GM13977 (cell line): ENCODE results near the gene SOX4.

Source experiments
- DNase-seq: peaks from one replicate; pipeline ENCODE4 v3.0.0; 2012; ENCODE audit warnings: low spot score
- in situ Hi-C: fragments of 300-500 bp; cut with MboI; formaldehyde crosslinking; loops from one replicate; pipeline ENCODE4 v1.12.0; 2022; ENCODE audit warnings: low sequenced_read_pairs, low pct_unique_long_range_greater_than_20kb, mixed read lengths, inconsistent platforms; ENCODE audit not compliant: unreplicated experiment
- TF ChIP-seq, protein P1 (sequence below): IDR thresholded peaks from 2 replicates; pipeline ENCODE4 v1.5.1; 2012; ENCODE audit warnings: mild to moderate bottlenecking, control low read depth; ENCODE audit not compliant: insufficient read depth; ENCODE audit errors: extremely low read depth, missing control alignments

Gene SOX4

DNA sequence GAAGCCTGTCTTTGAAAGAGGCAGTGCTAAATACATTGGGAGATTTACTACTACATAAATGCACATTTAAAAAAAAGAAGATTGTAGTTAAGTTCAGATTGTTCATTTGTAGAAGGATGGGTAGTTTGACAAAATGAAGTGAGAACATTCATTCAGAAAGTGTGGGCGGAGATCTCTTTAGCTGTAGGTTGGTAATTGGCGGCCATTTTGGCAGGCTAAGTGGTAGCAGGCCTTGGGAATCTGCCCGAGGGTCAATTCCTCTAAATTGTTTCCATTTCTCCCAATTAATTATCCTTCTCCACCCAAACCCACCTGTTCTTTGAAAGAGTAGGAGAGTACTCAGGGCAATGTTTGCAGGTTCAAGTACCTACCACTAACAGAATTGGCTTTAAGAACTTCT, 17.9 kb downstream of the SOX4 start:
- no peak for DNase-seq
- in situ Hi-C loops = no loop called here
- TF ChIP-seq, protein P1, sequence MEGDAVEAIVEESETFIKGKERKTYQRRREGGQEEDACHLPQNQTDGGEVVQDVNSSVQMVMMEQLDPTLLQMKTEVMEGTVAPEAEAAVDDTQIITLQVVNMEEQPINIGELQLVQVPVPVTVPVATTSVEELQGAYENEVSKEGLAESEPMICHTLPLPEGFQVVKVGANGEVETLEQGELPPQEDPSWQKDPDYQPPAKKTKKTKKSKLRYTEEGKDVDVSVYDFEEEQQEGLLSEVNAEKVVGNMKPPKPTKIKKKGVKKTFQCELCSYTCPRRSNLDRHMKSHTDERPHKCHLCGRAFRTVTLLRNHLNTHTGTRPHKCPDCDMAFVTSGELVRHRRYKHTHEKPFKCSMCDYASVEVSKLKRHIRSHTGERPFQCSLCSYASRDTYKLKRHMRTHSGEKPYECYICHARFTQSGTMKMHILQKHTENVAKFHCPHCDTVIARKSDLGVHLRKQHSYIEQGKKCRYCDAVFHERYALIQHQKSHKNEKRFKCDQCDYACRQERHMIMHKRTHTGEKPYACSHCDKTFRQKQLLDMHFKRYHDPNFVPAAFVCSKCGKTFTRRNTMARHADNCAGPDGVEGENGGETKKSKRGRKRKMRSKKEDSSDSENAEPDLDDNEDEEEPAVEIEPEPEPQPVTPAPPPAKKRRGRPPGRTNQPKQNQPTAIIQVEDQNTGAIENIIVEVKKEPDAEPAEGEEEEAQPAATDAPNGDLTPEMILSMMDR = no peak

- TF ChIP-seq, protein P1 = no peak
- no peak for DNase-seq
- in situ Hi-C loops = no loop called here
These were observed 18.7 kb downstream of the SOX4 start for GRCh38 chr6:21612067-21612745.

DNA sequence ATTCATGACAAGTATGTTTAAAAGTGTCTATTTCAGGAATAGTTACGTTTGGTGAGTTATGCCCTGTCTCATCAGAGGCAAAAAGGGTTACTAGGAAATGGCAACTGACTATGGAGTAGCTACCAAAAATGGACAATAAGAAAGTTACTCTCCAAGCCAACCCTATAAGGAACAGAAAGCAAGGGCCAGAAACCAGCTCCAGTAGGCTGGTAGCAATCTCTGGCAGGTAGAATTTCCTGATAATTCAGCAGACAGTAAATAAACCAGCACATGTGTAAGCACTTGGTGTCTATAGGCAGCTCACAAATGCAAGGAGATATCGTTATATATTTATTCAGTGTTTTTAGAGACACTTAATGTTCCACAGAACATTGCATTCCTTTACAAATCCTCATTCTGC, 20.3 kb downstream of the SOX4 start:
- in situ Hi-C loops = no loop called here
- DNase-seq = no peak
- TF ChIP-seq, protein P1 = no peak

DNA sequence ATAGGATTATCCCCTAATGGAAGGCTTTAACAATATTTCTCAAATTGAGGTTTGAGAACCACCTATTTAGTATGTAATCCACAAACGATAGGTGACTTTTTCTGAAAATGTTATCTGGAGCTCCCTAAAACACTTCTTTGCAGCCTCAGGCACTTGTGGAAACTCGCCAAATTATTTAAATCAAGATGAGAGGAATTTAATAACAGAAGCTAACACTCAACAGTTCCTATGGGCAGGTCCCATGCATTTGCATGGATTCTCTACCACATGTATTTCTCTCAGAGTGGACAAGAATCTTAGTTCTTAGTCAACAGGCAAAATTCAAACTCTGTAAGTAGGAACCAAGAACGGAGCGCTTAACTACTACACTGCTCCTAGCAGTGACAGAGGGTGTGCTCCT, 20.7 kb downstream of the SOX4 start:
- DNase-seq = no peak
- TF ChIP-seq, protein P1 = no peak
- in situ Hi-C loops = no loop called here

DNA sequence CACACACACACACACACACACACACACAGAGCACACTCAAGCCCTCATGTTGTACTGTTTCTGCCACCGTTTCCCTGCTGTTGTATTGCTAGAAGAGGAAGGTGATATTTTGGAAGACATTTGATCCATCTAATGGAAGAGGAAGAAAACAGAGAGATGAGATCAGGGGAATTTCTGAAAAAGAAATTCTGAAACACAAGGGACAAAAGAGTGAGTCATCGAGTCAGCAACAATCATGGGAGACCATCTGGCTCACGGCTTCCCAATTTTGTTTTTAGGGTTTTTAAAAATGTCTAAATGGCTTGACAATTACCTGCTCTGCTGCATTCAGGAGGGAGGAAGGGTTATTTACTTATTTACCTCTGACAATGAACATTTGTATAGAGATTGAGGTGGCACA, 22.0 kb downstream of the SOX4 start:
- in situ Hi-C loops = no loop called here
- TF ChIP-seq, protein P1 = no peak
- no peak for DNase-seq

GRCh38 chr6:21616005-21616404, 22.5 kb downstream of the SOX4 start:
- TF ChIP-seq, protein P1 = no peak
- no peak for DNase-seq
- in situ Hi-C loops = no loop called here
